ENCODE data around the gene CTPS1. TPM values are rescaled to one million over a fixed set of nuclear protein-coding genes. Genes with fewer than 3 reads are reported as not detected.

CTPS1 gene, protein sequence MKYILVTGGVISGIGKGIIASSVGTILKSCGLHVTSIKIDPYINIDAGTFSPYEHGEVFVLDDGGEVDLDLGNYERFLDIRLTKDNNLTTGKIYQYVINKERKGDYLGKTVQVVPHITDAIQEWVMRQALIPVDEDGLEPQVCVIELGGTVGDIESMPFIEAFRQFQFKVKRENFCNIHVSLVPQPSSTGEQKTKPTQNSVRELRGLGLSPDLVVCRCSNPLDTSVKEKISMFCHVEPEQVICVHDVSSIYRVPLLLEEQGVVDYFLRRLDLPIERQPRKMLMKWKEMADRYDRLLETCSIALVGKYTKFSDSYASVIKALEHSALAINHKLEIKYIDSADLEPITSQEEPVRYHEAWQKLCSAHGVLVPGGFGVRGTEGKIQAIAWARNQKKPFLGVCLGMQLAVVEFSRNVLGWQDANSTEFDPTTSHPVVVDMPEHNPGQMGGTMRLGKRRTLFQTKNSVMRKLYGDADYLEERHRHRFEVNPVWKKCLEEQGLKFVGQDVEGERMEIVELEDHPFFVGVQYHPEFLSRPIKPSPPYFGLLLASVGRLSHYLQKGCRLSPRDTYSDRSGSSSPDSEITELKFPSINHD
- 10 to 100 TPM; 28.5 to 31.5 (median 30.4) TPM for polyA plus RNA-seq (ENCODE audit: insufficient read length in 3 of 3)
- long read RNA-seq, donor 1, partial matches to known transcripts = 0 of 3 reads
- long read RNA-seq, donor 1, other reads (novel, unspliced or antisense) = 0 of 3 reads
- long read RNA-seq, donor 2, full-length matches to known transcripts = 9 of 9 reads
- long read RNA-seq, donor 2, partial matches to known transcripts = 0 of 9 reads
- long read RNA-seq, donor 2, other reads (novel, unspliced or antisense) = 0 of 9 reads
- long read RNA-seq, donor 3, partial matches to known transcripts = 12 of 14 reads
- long read RNA-seq, donor 3, other reads (novel, unspliced or antisense) = 0 of 14 reads
- long read RNA-seq, donor 4, partial matches to known transcripts = 0 of 4 reads
- long read RNA-seq, donor 4, other reads (novel, unspliced or antisense) = 0 of 4 reads
- long read RNA-seq, donor 5, partial matches to known transcripts = 0 of 1 reads
- long read RNA-seq, donor 5, other reads (novel, unspliced or antisense) = 0 of 1 reads
- long read RNA-seq, donor 6, partial matches to known transcripts = 0 of 3 reads
- long read RNA-seq, donor 6, other reads (novel, unspliced or antisense) = 0 of 3 reads
- long read RNA-seq, donor 7, transcript CTPS1-202 (19 exons, 3,201 nt) = major isoform, 5 of 20 reads
- long read RNA-seq, donor 7, partial matches to known transcripts = 15 of 20 reads
- long read RNA-seq, donor 7, other reads (novel, unspliced or antisense) = 0 of 20 reads
- long read RNA-seq, donor 8, partial matches to known transcripts = 0 of 4 reads
- long read RNA-seq, donor 8, other reads (novel, unspliced or antisense) = 0 of 4 reads
- long read RNA-seq, donor 9, transcript CTPS1-202 (19 exons, 3,201 nt) = major isoform, 5 of 5 reads
- long read RNA-seq, donor 9, partial matches to known transcripts = 0 of 5 reads
- long read RNA-seq, donor 9, other reads (novel, unspliced or antisense) = 0 of 5 reads
- long read RNA-seq, donor 10, partial matches to known transcripts = 0 of 4 reads
- long read RNA-seq, donor 10, other reads (novel, unspliced or antisense) = 0 of 4 reads
- long read RNA-seq, donor 11, full-length matches to known transcripts = 7 of 7 reads
- long read RNA-seq, donor 11, partial matches to known transcripts = 0 of 7 reads
- long read RNA-seq, donor 11, other reads (novel, unspliced or antisense) = 0 of 7 reads
- long read RNA-seq, donor 12, transcript CTPS1-202 (19 exons, 3,201 nt) = major isoform, 10 of 11 reads
- long read RNA-seq, donor 12, partial matches to known transcripts = 0 of 11 reads
- long read RNA-seq, donor 12, other reads (novel, unspliced or antisense) = 0 of 11 reads
- long read RNA-seq, donor 13, partial matches to known transcripts = 0 of 1 reads
- long read RNA-seq, donor 13, other reads (novel, unspliced or antisense) = 0 of 1 reads
- long read RNA-seq, donor 14 = 0 reads
- long read RNA-seq, donor 15, partial matches to known transcripts = 14 of 19 reads
- long read RNA-seq, donor 15, other reads (novel, unspliced or antisense) = 0 of 19 reads
- long read RNA-seq, donor 16, partial matches to known transcripts = 23 of 27 reads
- long read RNA-seq, donor 16, other reads (novel, unspliced or antisense) = 0 of 27 reads

DNA sequence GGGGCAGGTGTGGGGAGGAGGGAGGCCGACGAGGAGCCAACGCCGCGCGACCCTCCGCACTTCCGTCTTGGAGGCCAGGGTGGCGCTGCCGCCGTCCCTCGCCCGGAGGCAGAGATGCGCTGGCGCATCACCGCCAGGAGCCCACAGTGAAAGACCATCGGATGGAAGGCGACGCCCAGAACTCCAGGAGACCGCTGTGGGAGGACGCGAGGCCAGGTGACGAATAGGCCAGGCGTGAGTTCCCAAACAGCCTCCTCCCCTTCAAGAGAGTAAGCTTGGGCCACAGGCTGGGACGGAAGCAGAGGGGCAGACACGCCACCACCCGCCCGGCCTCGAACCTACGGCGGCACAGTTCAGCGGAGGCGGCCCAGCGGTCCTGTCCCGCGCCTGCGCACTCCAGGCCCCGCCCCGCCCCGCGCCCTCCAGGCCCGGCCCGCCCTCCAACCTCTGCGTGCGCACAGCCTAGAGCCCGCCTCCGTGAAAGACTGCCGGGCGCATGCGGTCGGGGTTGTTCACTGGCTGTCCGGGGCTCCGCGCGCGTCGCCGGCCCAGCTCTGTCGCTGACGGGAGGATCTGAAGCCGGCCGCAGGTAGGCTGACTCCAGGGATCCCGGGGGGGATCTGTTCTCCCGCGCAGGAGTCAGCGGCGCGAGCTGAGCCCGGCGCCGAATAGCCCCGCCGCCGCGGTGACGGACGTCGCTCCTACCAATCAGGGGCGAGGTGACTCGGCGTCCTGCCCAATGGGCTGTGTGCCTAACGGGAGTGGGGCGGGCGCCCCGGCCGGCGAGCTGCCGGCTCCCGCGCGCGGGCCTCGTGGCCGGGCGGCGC lies at the start of gene CTPS1:
CTPS1 (plus strand) TSS at position 456 of the 827 bp plus-strand sequence. CDS start 3,595 bp downstream, outside the sequence.
- DNase-seq = peak; percentile 94

GRCh38 chr1:40930174-40930964 lies 49.1 kb upstream of the CTPS1 start:
- DNase-seq = no peak

GRCh38 chr1:40931601-40932000 lies 47.9 kb upstream of the CTPS1 start:
- DNase-seq = no peak

DNA sequence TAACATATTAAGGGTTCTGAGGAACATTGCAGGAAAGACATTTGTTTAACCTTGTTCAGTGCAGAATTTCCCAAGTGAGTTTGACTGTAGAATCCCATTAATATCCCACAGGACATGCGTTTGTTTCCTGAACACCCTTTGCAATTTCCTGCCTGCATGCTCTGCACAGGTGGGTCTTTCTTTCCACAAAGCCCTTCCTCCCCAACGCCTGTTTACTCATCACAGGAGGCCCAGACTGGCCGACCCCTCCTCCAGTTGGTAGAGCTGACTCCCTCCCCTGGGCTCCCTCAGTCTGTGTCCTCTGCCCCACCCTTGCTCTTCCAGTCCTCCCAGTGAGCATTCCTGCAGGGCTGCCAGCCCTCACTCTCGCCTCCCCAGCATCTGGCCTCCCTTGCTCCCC lies 47.5 kb upstream of the CTPS1 start:
- no peak for DNase-seq

DNA sequence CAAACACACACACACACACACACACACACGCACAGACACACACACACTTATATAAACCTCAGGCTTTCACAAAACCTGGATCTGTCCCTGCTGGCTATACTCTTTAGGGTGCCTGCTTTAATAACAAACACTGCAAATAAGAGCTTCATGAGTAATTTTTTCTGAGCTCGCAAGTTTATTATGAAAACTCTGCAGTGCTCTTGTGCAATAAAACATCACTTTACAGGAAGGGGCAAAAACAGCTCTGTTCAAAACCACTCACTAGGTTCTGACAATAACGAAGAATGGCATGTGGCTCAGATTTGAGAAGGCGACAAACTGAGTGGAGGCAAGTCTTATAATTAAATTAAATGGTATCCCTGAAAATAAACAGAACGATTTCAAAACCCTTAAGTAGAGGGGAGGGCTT lies 42.6 kb upstream of the CTPS1 start:
- DNase-seq = no peak

GRCh38 chr1:40938393-40938792 lies 41.1 kb upstream of the CTPS1 start:
- no peak for DNase-seq

GRCh38 chr1:40939320-40940059 lies 40.0 kb upstream of the CTPS1 start:
- no peak for DNase-seq

GRCh38 chr1:40944326-40944725 lies 35.2 kb upstream of the CTPS1 start:
- no peak for DNase-seq

- no peak for DNase-seq
These were observed 34.6 kb upstream of the CTPS1 start for GRCh38 chr1:40944841-40945430.

DNA sequence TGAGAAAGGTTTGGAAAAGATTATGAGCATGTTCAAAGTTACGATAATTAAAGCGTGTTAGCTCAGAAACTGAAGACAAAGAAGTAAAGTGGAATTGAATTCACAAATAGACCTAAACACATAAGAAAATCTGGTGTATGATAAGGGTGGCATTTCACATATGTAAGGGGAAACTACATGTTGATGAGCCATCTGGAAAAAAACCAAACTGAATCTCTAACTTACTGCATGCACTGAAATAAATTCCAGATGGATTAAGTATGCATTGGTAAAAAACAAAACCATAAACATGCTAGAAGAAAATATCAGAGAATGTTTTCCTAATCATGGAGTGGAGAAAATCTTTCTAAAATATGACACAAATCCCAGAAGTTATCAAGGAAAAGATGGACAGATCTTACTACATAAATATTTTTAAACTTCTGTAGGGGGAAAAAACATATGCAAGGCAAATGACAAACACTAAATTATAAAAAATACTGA lies 34.0 kb upstream of the CTPS1 start:
- DNase-seq = no peak

DNA sequence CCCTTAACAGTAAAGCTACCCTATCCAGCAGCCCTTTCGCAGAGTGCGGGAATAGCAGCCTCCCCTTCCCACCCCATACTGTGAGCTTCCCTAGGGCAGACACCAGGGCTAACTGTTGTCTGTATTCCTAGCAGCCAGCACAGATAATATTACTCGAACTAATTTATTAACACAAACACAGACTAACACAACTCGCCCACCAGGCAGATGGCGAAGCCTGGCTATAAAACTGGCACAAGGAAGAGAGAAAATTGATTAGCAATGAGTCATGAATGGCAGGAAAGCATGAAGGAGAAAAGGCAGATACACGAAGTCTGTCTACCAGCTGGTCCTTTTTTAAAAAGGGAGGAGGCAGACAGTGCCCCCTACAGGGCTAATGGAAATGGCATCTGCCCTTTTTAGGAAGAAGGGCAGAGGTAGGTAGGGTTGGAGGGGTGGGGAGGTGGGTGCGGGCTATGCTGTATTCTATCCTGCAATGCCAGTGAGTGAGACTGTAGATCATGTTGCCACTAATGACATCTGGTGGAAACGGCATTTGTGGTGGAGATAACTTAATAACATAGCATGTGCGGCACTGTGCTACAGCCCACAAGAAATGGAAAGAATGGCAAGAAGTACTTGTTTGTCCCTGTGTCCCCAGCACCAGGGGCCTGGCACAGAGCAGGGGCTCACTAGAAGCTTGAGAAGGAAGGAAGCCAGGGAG lies 30.6 kb upstream of the CTPS1 start:
- DNase-seq = no peak

DNA sequence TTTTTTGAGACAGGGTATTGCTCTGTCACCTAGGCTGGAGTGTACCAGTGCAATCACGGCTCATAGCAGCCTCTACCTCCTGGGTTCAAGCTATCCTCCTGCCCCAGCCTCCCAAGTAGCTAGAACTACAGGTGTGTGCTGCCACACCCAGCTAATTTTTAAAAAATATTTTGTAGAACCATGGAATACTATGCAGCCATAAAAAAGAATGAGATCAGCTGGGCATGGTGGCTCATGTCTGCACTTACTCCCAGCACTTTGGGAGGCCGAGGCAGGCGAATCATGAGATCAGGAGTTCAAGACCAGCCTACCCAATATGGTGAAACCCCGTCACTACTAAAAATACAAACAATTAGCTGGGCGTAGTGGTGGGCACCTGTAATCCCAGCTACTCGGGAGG lies 29.9 kb upstream of the CTPS1 start:
- no peak for DNase-seq

DNA sequence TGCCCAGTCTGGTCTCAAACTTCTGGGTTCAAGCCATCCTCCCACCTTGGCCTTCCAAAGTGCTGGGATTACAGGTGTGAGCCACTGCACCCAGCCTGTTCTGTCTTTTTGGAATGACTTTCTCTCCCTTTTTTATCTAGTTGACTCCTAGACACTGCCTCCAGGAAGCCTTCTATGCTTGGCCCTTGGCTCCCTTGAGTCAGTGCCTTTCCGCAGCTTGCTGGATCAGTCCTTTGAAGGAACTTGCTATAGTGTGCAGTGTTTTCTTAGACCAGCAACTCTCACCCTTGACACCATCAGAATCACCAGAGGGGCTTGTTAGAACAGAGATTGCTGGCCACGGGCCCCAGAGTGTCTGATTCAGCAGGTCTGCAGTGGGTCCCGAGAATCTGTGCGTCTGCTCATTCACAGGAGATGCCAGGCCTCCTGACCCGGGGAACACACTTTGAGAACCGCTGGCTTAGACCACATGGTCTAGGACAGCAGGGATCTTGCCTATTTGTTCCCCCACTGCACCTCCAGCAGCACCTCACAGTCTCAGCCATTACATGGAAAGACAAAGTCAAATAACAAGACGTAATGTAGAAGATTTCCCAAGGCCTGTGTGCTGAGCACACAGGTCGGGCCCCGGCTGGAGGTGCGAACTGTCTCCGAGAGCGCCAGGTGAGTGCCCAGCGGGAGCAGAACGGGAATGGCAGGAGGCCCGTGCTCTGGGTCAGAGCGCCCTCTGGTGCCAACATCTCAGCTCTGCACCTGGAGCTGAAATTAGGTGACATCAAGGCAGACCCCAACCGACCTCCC lies 27.4 kb upstream of the CTPS1 start:
- DNase-seq = peak; percentile 47

GRCh38 chr1:40952744-40953315 lies 26.7 kb upstream of the CTPS1 start:
- DNase-seq = no peak

GRCh38 chr1:40954626-40955025 lies 24.9 kb upstream of the CTPS1 start:
- no peak for DNase-seq
